Measurements from ENCODE around the gene NRF1. TPM values are rescaled to one million over a fixed set of nuclear protein-coding genes. Genes with fewer than 3 reads are reported as not detected.

NRF1 gene
- total RNA-seq, 2 experiments from 2014 or later, result 20.5 to 28.9 TPM

- H3K27me3 Mint-ChIP-seq, result no peaks in the 10 kb centered on the region
- H3K9me3 Mint-ChIP-seq (ENCODE audit: low read depth), result peaks cover 3% of the 10 kb centered on the region
- H3K4me1 Mint-ChIP-seq, result peaks cover 53% of the 10 kb centered on the region
- no peak overlapping the region for H3K27ac Mint-ChIP-seq
- intact Hi-C loops (cut with DNase I, micrococcal nuclease), result no loop called here
- H3K4me3 Mint-ChIP-seq, result no peak overlapping the region
- ATAC-seq, result no peak
- CTCF ChIA-PET, result interaction anchor here (0.6 to 2.1 kb wide), 7 partner anchors 8 to 504 kb away, joined by 3 to 11 read pairs (median 3); no protein-coding TSS in a partner anchor
- peak; percentile 66 for DNase-seq
- POLR2A ChIA-PET, result no interaction called here
- H3K36me3 Mint-ChIP-seq (ENCODE audit: low read depth), result peaks cover 41% of the 10 kb centered on the region
Observed at GRCh38 chr7:129607471-129608120, 3.9 kb upstream of the NRF1 start.

- no peaks in the 10 kb centered on the region for H3K27me3 Mint-ChIP-seq
- H3K36me3 Mint-ChIP-seq (ENCODE audit: low read depth), result peaks cover 41% of the 10 kb centered on the region
- DNase-seq, result no peak
- H3K27ac Mint-ChIP-seq, result peak overlapping the region; percentile 71
- peak overlapping the region; percentile 90 for H3K4me3 Mint-ChIP-seq
- ChIA-PET CTCF (no interaction called here), POLR2A (interaction anchor here (0.7 kb wide), 1 partner anchor 346 kb away, joined by 3 read pairs; no protein-coding TSS in a partner anchor)
- no peak for ATAC-seq
- intact Hi-C loops (cut with DNase I, micrococcal nuclease), result loop anchor here (2.0 to 10.0 kb wide), 9 partner anchors 105 to 1957 kb away; partner anchors contain the start of genes AHCYL2 (in 1 of the 2), SMKR1 (in 1 of the 2), SND1 (in 1 of the 2) and SSMEM1 (in 1 of the 2)
- no peaks in the 10 kb centered on the region for H3K9me3 Mint-ChIP-seq (ENCODE audit: low read depth)
- H3K4me1 Mint-ChIP-seq, result peaks cover 55% of the 10 kb centered on the region
Observed at GRCh38 chr7:129609666-129610065, 1.9 kb upstream of the NRF1 start.

- peak; percentile 22 for DNase-seq
Observed at GRCh38 chr7:129610709-129611245, 743 bp upstream of the NRF1 start.

GRCh38 chr7:129612112-129613015 lies 844 bp downstream of the NRF1 start:
- ChIA-PET CTCF (interaction anchor here (0.6 to 2.5 kb wide), 16 partner anchors 9 to 600 kb away, joined by 3 to 20 read pairs (median 4); no protein-coding TSS in a partner anchor), POLR2A (interaction anchor here (0.6 to 0.7 kb wide), 2 partner anchors 18 to 216 kb away, joined by 3 read pairs; no protein-coding TSS in a partner anchor)
- Mint-ChIP-seq H3K4me3 (peak overlapping the region; percentile 90), H3K27ac (peak overlapping the region; percentile 89), H3K9me3 (ENCODE audit: low read depth) (no peaks in the 10 kb centered on the region), H3K27me3 (no peaks in the 10 kb centered on the region), H3K36me3 (ENCODE audit: low read depth) (peaks cover 32% of the 10 kb centered on the region), H3K4me1 (peaks cover 62% of the 10 kb centered on the region)
- intact Hi-C loops (cut with DNase I, micrococcal nuclease), result loop anchor here (1.0 to 10.0 kb wide), 13 partner anchors 23 to 1960 kb away; partner anchors contain the start of genes AHCYL2 (in 1 of the 2), SMKR1 (in 1 of the 2), SND1 (in 1 of the 2) and SSMEM1 (in 1 of the 2)
- peak; percentile 58 for DNase-seq
- no peak for ATAC-seq

More at GRCh38 chr7:129610709-129611245, 743 bp upstream of the NRF1 start:
- Mint-ChIP-seq H3K36me3 (ENCODE audit: low read depth) (peaks cover 43% of the 10 kb centered on the region), H3K27me3 (no peaks in the 10 kb centered on the region), H3K4me1 (peaks cover 62% of the 10 kb centered on the region), H3K27ac (peak overlapping the region; percentile 96), H3K9me3 (ENCODE audit: low read depth) (no peaks in the 10 kb centered on the region), H3K4me3 (peak overlapping the region; percentile 90)
- intact Hi-C loops (cut with DNase I, micrococcal nuclease), result loop anchor here (1.0 to 10.0 kb wide), 13 partner anchors 106 to 1958 kb away; partner anchors contain the start of genes SMKR1 (in 2 of the 2), AHCYL2 (in 1 of the 2), SND1 (in 1 of the 2) and SSMEM1 (in 1 of the 2)
- ChIA-PET POLR2A (no interaction called here), CTCF (interaction anchor here (0.6 to 2.5 kb wide), 4 partner anchors 10 to 219 kb away, joined by 4 to 20 read pairs (median 5); no protein-coding TSS in a partner anchor)
- no peak for ATAC-seq

- CTCF ChIA-PET, result interaction anchor here (0.6 to 2.5 kb wide), 12 partner anchors 9 to 601 kb away, joined by 3 to 20 read pairs (median 4); no protein-coding TSS in a partner anchor
- ATAC-seq, result no peak
- intact Hi-C loops (cut with DNase I, micrococcal nuclease), result loop anchor here (2.0 to 10.0 kb wide), 9 partner anchors 82 to 1961 kb away; partner anchors contain the start of genes AHCYL2 (in 1 of the 2), SMKR1 (in 1 of the 2), SND1 (in 1 of the 2) and SSMEM1 (in 1 of the 2)
- H3K27ac Mint-ChIP-seq, result peak overlapping the region; percentile 89
- H3K4me1 Mint-ChIP-seq, result peaks cover 67% of the 10 kb centered on the region
- peaks cover 31% of the 10 kb centered on the region for H3K36me3 Mint-ChIP-seq (ENCODE audit: low read depth)
- no peaks in the 10 kb centered on the region for H3K9me3 Mint-ChIP-seq (ENCODE audit: low read depth)
- POLR2A ChIA-PET, result interaction anchor here (0.6 kb wide), 1 partner anchor 18 kb away, joined by 3 read pairs; no protein-coding TSS in a partner anchor
- H3K27me3 Mint-ChIP-seq, result no peaks in the 10 kb centered on the region
- no peak for DNase-seq
- peak overlapping the region; percentile 84 for H3K4me3 Mint-ChIP-seq
Observed at GRCh38 chr7:129613016-129613337, 1.5 kb downstream of the NRF1 start.

- ChIA-PET CTCF (interaction anchor here (0.6 to 2.1 kb wide), 12 partner anchors 8 to 272 kb away, joined by 3 to 11 read pairs (median 4); partner anchors contain the start of gene STRIP2), POLR2A (no interaction called here)
- Mint-ChIP-seq H3K4me1 (peaks cover 70% of the 10 kb centered on the region), H3K27ac (peak overlapping the region; percentile 84), H3K9me3 (ENCODE audit: low read depth) (no peaks in the 10 kb centered on the region), H3K4me3 (peak overlapping the region; percentile 28), H3K27me3 (no peaks in the 10 kb centered on the region), H3K36me3 (ENCODE audit: low read depth) (peaks cover 17% of the 10 kb centered on the region)
- intact Hi-C loops (cut with DNase I, micrococcal nuclease), result loop anchor here (1.0 to 10.0 kb wide), 5 partner anchors 110 to 1490 kb away; partner anchors contain the start of genes AHCYL2 (in 1 of the 2), SMKR1 (in 1 of the 2), SSMEM1 (in 1 of the 2) and STRIP2 (in 1 of the 2)
- ATAC-seq (peak; percentile 69), DNase-seq (peak; percentile 59)
Observed at GRCh38 chr7:129615018-129615417, 3.5 kb downstream of the NRF1 start.

- intact Hi-C loops (cut with DNase I, micrococcal nuclease), result loop anchor here (10.0 kb wide), 4 partner anchors 112 to 1488 kb away; partner anchors contain the start of genes AHCYL2 (in 1 of the 2), SMKR1 (in 1 of the 2), SSMEM1 (in 1 of the 2) and TMEM209 (in 1 of the 2)
- H3K27me3 Mint-ChIP-seq, result no peaks in the 10 kb centered on the region
- ChIA-PET CTCF (interaction anchor here (0.7 to 1.8 kb wide), 3 partner anchors 10 to 18 kb away, joined by 3 to 11 read pairs (median 5); no protein-coding TSS in a partner anchor), POLR2A (no interaction called here)
- no peak overlapping the region for H3K4me3 Mint-ChIP-seq
- ATAC-seq, result no peak
- DNase-seq, result no peak
- peaks cover 67% of the 10 kb centered on the region for H3K4me1 Mint-ChIP-seq
- no peak overlapping the region for H3K27ac Mint-ChIP-seq
- H3K36me3 Mint-ChIP-seq (ENCODE audit: low read depth), result peaks cover 11% of the 10 kb centered on the region
- no peaks in the 10 kb centered on the region for H3K9me3 Mint-ChIP-seq (ENCODE audit: low read depth)
Observed at GRCh38 chr7:129616530-129616929, 5.0 kb downstream of the NRF1 start.

GRCh38 chr7:129617178-129617577 lies 5.7 kb downstream of the NRF1 start:
- Mint-ChIP-seq H3K4me1 (peaks cover 69% of the 10 kb centered on the region), H3K27me3 (no peaks in the 10 kb centered on the region), H3K36me3 (ENCODE audit: low read depth) (peaks cover 11% of the 10 kb centered on the region), H3K4me3 (no peak overlapping the region), H3K9me3 (ENCODE audit: low read depth) (no peaks in the 10 kb centered on the region), H3K27ac (peak overlapping the region; percentile 19)
- ChIA-PET CTCF (interaction anchor here (0.7 to 1.1 kb wide), 3 partner anchors 11 to 23 kb away, joined by 3 to 5 read pairs (median 5); no protein-coding TSS in a partner anchor), POLR2A (no interaction called here)
- intact Hi-C loops (cut with DNase I, micrococcal nuclease), result loop anchor here (10.0 kb wide), 4 partner anchors 112 to 1488 kb away; partner anchors contain the start of genes AHCYL2 (in 1 of the 2), SMKR1 (in 1 of the 2), SSMEM1 (in 1 of the 2) and TMEM209 (in 1 of the 2)
- ATAC-seq (no peak), DNase-seq (no peak)

GRCh38 chr7:129617652-129618051 lies 6.1 kb downstream of the NRF1 start:
- ChIA-PET POLR2A (no interaction called here), CTCF (interaction anchor here (1.1 kb wide), 1 partner anchor 22 kb away, joined by 5 read pairs; no protein-coding TSS in a partner anchor)
- Mint-ChIP-seq H3K4me3 (no peak overlapping the region), H3K4me1 (peaks cover 71% of the 10 kb centered on the region), H3K27ac (peak overlapping the region; percentile 19), H3K27me3 (no peaks in the 10 kb centered on the region), H3K9me3 (ENCODE audit: low read depth) (no peaks in the 10 kb centered on the region), H3K36me3 (ENCODE audit: low read depth) (peaks cover 11% of the 10 kb centered on the region)
- ATAC-seq (no peak), DNase-seq (no peak)
- intact Hi-C loops (cut with DNase I, micrococcal nuclease), result loop anchor here (10.0 kb wide), 4 partner anchors 113 to 1487 kb away; partner anchors contain the start of genes AHCYL2 (in 1 of the 2), SMKR1 (in 1 of the 2), SSMEM1 (in 1 of the 2) and TMEM209 (in 1 of the 2)

- Mint-ChIP-seq H3K27ac (no peak overlapping the region), H3K4me3 (no peak overlapping the region), H3K36me3 (ENCODE audit: low read depth) (peaks cover 5% of the 10 kb centered on the region), H3K4me1 (peaks cover 49% of the 10 kb centered on the region), H3K9me3 (ENCODE audit: low read depth) (no peaks in the 10 kb centered on the region), H3K27me3 (no peaks in the 10 kb centered on the region)
- ChIA-PET CTCF (interaction anchor here (1.2 kb wide), 1 partner anchor 10 kb away, joined by 8 read pairs; no protein-coding TSS in a partner anchor), POLR2A (no interaction called here)
- ATAC-seq, result no peak
- DNase-seq, result no peak
- intact Hi-C loops (cut with DNase I, micrococcal nuclease), result no loop called here
Observed at GRCh38 chr7:129626896-129627295, 15.4 kb downstream of the NRF1 start.
